Fibroblast of lung (primary cell): ENCODE results near the gene RTN4.

Experiments used
- EZH2 ChIP-seq: IDR thresholded peaks from 2 replicates; pipeline ENCODE4 v1.5.1; 2012; ENCODE audit warnings: low read length, control low read depth, mild to moderate bottlenecking; ENCODE audit errors: missing control alignments
- TF ChIP-seq, protein P1 (sequence below), 2 donors: IDR thresholded peaks in 1 of 2; conservative IDR thresholded peaks in 1 of 2; 1 replicate in 1 of 2; 2 replicates in 1 of 2; pipeline ENCODE4 v1.5.1; 2011 to 2012; ENCODE audit warnings: low read length in 2 of 2, control low read depth in 1 of 2, inconsistent platforms in 1 of 2, low read depth in 1 of 2, mild to moderate bottlenecking in 1 of 2

GRCh38 chr2:55017880-55018279 is 32.4 kb downstream of the RTN4 start:
- TF ChIP-seq, protein P1, sequence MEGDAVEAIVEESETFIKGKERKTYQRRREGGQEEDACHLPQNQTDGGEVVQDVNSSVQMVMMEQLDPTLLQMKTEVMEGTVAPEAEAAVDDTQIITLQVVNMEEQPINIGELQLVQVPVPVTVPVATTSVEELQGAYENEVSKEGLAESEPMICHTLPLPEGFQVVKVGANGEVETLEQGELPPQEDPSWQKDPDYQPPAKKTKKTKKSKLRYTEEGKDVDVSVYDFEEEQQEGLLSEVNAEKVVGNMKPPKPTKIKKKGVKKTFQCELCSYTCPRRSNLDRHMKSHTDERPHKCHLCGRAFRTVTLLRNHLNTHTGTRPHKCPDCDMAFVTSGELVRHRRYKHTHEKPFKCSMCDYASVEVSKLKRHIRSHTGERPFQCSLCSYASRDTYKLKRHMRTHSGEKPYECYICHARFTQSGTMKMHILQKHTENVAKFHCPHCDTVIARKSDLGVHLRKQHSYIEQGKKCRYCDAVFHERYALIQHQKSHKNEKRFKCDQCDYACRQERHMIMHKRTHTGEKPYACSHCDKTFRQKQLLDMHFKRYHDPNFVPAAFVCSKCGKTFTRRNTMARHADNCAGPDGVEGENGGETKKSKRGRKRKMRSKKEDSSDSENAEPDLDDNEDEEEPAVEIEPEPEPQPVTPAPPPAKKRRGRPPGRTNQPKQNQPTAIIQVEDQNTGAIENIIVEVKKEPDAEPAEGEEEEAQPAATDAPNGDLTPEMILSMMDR (conservative IDR thresholded peaks at IDR 0.05 in 1 of 2, IDR thresholded peaks at IDR 0.05 in 1 of 2; ENCODE audit: low read depth in 1 of 2, low read length in 2 of 2), result no peak
- no peak for TF ChIP-seq EZH2
